Hepatocyte (in vitro differentiated cells): ENCODE data around the gene KDELR1. TPM values are rescaled to one million over a fixed set of nuclear protein-coding genes. Genes with fewer than 3 reads are reported as not detected.

Experiments
- DNase-seq: peaks from one replicate; pipeline ENCODE4 v3.0.0-alpha.2; 2016; ENCODE audit warnings: low spot score
- H2AFZ ChIP-seq: fragments of 200-600 bp; sonication (generic); 2 replicates; pipeline ENCODE4 v1.6.0; 2016; ENCODE audit warnings: antibody characterized with exemption, mild to moderate bottlenecking
- H3K27ac ChIP-seq: fragments of 200-600 bp; sonication (generic); 2 replicates; pipeline ENCODE4 v1.5.1; 2016; ENCODE audit warnings: mild to moderate bottlenecking
- H3K27me3 ChIP-seq: fragments of 200-600 bp; sonication (generic); 2 replicates; pipeline ENCODE4 v1.6.1; 2016
- H3K36me3 ChIP-seq: fragments of 200-600 bp; sonication (generic); replicated peaks from 2 replicates; pipeline ENCODE4 v1.5.1; 2016; ENCODE audit warnings: low read depth; ENCODE audit not compliant: insufficient read depth
- H3K4me1 ChIP-seq: fragments of 200-600 bp; sonication (generic); 2 replicates; pipeline ENCODE4 v1.5.1; 2016; ENCODE audit warnings: mild to moderate bottlenecking, moderate library complexity; ENCODE audit not compliant: insufficient read depth
- H3K4me2 ChIP-seq: fragments of 200-600 bp; sonication (generic); 2 replicates; pipeline ENCODE4 v1.6.0; 2016
- H3K4me3 ChIP-seq: fragments of 200-600 bp; sonication (generic); 2 replicates; pipeline ENCODE4 v1.5.1; 2016; ENCODE audit warnings: mild to moderate bottlenecking
- H3K79me2 ChIP-seq: fragments of 200-600 bp; sonication (generic); 2 replicates; pipeline ENCODE4 v1.6.0; 2017; ENCODE audit warnings: mild to moderate bottlenecking
- H3K9me2 ChIP-seq: fragments of 200-600 bp; sonication (generic); replicated peaks from 2 replicates; pipeline ENCODE4 v1.6.0; 2017; ENCODE audit warnings: mild to moderate bottlenecking; ENCODE audit not compliant: insufficient read depth
- H3K9me3 ChIP-seq: fragments of 200-600 bp; sonication (generic); 2 replicates; pipeline ENCODE4 v1.5.1; 2016; ENCODE audit warnings: low read depth, mild to moderate bottlenecking
- H4K20me1 ChIP-seq: fragments of 200-600 bp; sonication (generic); 2 replicates; pipeline ENCODE4 v1.6.0; 2016; ENCODE audit warnings: mild to moderate bottlenecking; ENCODE audit not compliant: insufficient read depth, poor library complexity, severe bottlenecking
- EZH2 ChIP-seq: fragments of 200-600 bp; sonication (generic); IDR thresholded peaks from 2 replicates; pipeline ENCODE4 v1.6.1; 2016; ENCODE audit warnings: antibody characterized with exemption, mild to moderate bottlenecking, borderline replicate concordance
- EZH2phosphoT487 ChIP-seq: fragments of 200-600 bp; sonication (generic); IDR thresholded peaks from one replicate; pipeline ENCODE4 v1.6.1; 2018; ENCODE audit warnings: antibody characterized with exemption, mild to moderate bottlenecking, low read depth, moderate library complexity; ENCODE audit not compliant: unreplicated experiment, severe bottlenecking
- WGBS: methylation state at CpG from one replicate; pipeline ENCODE4 v1.1.6; 2016; ENCODE audit warnings: low lambda C conversion rate; ENCODE audit errors: missing lambda C conversion rate; 5-methylcytosine and 5-hydroxymethylcytosine counted together
- polyA plus RNA-seq: library from polyadenylated mRNA; unstranded; fragments of >200 nt; fragmentation: Nextera tagmentation; extraction: Ambion mirVana; gene quantifications from 2 replicates; pipeline ENCODE4 v1.2.1, GENCODE V29; 2016
- total RNA-seq: library from RNA; depleted of rRNA; stranded (reverse); fragments of >200 nt; gene quantifications from 2 replicates; pipeline ENCODE4 v1.2.3, GENCODE V29; 2014
- TF ChIP-seq, protein P1 (sequence below): fragments of 200-600 bp; sonication (generic); IDR thresholded peaks from 2 replicates; pipeline ENCODE4 v1.5.1; 2016; ENCODE audit warnings: antibody characterized with exemption, mild to moderate bottlenecking; ENCODE audit not compliant: poor library complexity

The KDELR1 gene
- total and polyA plus RNA-seq, 2 experiments from 2014 or later = 179 to 288 TPM

DNA sequence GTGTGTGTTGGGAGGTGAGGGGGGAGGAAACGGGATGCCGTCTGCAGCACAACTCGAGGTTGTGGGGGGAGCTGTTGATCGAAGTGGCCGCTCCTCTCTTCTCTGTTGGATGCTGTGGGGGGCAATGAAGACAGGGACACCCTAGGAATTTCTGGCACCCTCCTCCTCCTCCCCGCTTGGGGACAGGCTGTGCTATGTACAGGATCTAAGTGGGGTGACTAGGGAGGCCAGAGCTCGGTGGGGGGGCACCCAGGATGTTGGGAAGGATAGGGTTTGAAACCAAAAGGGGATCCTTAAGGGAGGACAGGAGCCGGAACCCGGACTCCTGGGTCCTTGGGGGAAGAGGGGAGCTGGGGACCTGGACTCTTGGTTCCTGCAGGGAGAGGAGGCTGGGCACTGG lies 4.1 kb upstream of the KDELR1 start:
- Histone ChIP-seq H3K79me2 (peaks cover 8% of the 10 kb centered on the region), H3K27me3 (peaks cover 50% of the 10 kb centered on the region), H3K4me2 (peak overlapping the region; percentile 95), H4K20me1 (no peaks in the 10 kb centered on the region), H3K4me1 (peaks cover 38% of the 10 kb centered on the region), H3K9me2 (no peaks in the 10 kb centered on the region), H3K9me3 (no peaks in the 10 kb centered on the region), H3K36me3 (no peaks in the 10 kb centered on the region), H3K27ac (no peak overlapping the region), H3K4me3 (no peak overlapping the region), H2AFZ (no peak overlapping the region)
- 57% methylated on average over 9 of the region's 9 CpGs for WGBS
- TF ChIP-seq, protein P1, sequence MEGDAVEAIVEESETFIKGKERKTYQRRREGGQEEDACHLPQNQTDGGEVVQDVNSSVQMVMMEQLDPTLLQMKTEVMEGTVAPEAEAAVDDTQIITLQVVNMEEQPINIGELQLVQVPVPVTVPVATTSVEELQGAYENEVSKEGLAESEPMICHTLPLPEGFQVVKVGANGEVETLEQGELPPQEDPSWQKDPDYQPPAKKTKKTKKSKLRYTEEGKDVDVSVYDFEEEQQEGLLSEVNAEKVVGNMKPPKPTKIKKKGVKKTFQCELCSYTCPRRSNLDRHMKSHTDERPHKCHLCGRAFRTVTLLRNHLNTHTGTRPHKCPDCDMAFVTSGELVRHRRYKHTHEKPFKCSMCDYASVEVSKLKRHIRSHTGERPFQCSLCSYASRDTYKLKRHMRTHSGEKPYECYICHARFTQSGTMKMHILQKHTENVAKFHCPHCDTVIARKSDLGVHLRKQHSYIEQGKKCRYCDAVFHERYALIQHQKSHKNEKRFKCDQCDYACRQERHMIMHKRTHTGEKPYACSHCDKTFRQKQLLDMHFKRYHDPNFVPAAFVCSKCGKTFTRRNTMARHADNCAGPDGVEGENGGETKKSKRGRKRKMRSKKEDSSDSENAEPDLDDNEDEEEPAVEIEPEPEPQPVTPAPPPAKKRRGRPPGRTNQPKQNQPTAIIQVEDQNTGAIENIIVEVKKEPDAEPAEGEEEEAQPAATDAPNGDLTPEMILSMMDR = no peak
- TF ChIP-seq EZH2phosphoT487 = no peak
- TF ChIP-seq EZH2 = no peak
- no peak for DNase-seq

DNA sequence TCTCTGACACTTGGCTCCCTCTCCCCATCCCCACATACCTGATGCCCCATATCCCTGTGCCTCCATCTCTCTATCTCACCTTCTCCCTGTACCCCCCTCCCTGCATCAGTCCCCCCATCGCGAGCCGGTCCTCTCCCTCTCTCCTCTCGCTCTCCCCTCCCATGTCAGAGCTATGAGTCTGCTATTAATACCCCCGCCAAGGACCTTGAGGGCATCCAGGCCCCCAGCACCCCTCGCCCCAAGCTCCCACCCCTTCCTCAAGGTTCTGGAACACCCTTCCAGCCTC lies 3.8 kb upstream of the KDELR1 start:
- Histone ChIP-seq H3K27me3 (peaks cover 50% of the 10 kb centered on the region), H3K9me2 (no peaks in the 10 kb centered on the region), H3K4me3 (no peak overlapping the region)

DNA sequence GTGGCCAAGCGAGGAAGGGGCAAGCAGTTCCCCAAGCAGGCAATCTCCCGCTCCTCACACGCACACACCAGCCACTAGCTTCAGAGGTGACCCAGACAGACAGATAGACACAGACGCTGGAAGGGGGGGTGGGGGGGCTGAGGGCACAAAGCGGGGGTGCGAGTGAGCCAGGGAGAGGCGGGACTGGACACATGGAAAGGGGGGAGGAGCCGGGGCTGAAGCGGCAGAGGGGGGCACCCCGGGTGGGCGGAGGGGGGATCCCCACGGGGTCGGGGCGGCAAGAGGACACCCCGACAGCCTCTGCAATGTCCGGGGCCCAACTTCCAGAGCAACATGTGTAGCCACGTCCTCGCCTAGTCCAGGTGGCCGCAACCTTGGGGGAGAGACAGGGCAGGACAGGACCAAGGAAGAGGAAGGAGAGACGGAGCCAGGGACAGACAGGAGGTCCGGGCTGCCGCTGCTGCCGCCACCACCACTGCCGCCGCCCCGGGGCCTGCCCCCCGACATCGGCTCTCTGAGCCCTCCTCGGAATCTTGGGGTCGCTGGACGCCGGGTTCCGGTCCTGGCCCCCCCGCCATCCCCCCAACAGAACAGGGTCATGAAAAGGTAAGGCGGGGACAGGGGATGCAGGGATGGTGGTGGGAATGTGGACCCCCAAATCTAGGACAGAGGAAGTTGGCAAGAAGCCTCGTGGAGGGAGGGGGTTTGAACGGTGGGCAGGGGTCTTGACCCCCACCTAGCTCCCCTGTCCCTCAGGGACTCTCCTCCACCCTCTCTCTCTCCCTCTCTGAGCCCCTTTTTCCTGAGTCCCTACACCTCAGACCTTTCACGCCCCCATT lies 3.2 kb upstream of the KDELR1 start:
- H3K4me2 ChIP-seq = peak overlapping the region; percentile 95
- H3K27ac ChIP-seq = no peak overlapping the region
- 33% methylated on average over 8 of the region's 38 CpGs for WGBS
- H3K79me2 ChIP-seq = peaks cover 14% of the 10 kb centered on the region
- DNase-seq = no peak
- H3K36me3 ChIP-seq = no peaks in the 10 kb centered on the region
- no peak overlapping the region for H2AFZ ChIP-seq
- TF ChIP-seq EZH2 (no peak), EZH2phosphoT487 (peak; percentile 57)
- TF ChIP-seq, protein P1 = no peak
- H3K4me3 ChIP-seq = no peak overlapping the region
- no peaks in the 10 kb centered on the region for H4K20me1 ChIP-seq
- H3K9me3 ChIP-seq = no peaks in the 10 kb centered on the region
- H3K27me3 ChIP-seq = peaks cover 50% of the 10 kb centered on the region
- no peaks in the 10 kb centered on the region for H3K9me2 ChIP-seq
- H3K4me1 ChIP-seq = peaks cover 38% of the 10 kb centered on the region

More for the DNA sequence above, 3.8 kb upstream of the KDELR1 start:
- no peaks in the 10 kb centered on the region for H4K20me1 ChIP-seq
- TF ChIP-seq EZH2phosphoT487 (no peak), EZH2 (no peak)
- TF ChIP-seq, protein P1 = no peak
- peaks cover 12% of the 10 kb centered on the region for H3K79me2 ChIP-seq
- no peak overlapping the region for H2AFZ ChIP-seq
- H3K9me3 ChIP-seq = no peaks in the 10 kb centered on the region
- H3K4me1 ChIP-seq = peaks cover 38% of the 10 kb centered on the region
- H3K27ac ChIP-seq = no peak overlapping the region
- H3K4me2 ChIP-seq = peak overlapping the region; percentile 95
- 34% methylated on average over 2 of the region's 6 CpGs for WGBS
- H3K36me3 ChIP-seq = no peaks in the 10 kb centered on the region
- DNase-seq = no peak
